DOHH2 (cell line): ENCODE results near the gene TTC13.

Source experiments
- CTCF ChIP-seq: fragments of 200-600 bp; sonication (generic); IDR thresholded peaks from one replicate; pipeline ENCODE4 v1.5.1; 2014; ENCODE audit warnings: antibody characterized with exemption, mild to moderate bottlenecking, low read depth, low read length; ENCODE audit not compliant: poor library complexity, severe bottlenecking
- EZH2phosphoT487 ChIP-seq: fragments of 200-600 bp; sonication (generic); IDR thresholded peaks from 2 replicates; pipeline ENCODE4 v1.6.1; 2017; ENCODE audit warnings: borderline replicate concordance, mild to moderate bottlenecking, antibody characterized with exemption, low read length, moderate library complexity, mixed read lengths

GRCh38 chr1:230957580-230957989 lies 21.1 kb downstream of the TTC13 start:
- TF ChIP-seq CTCF (no peak), EZH2phosphoT487 (no peak)
